SIG-M5 treated with dmso at 0.1 percent for 504 hours (cell line): Measurements from ENCODE around the gene TNFAIP8L3.

ENCODE experiments used
- DNase-seq: peaks from one replicate; lab custom pipeline; 2025; ENCODE audit not compliant: unreplicated experiment; lab: John Stamatoyannopoulos, UW

TNFAIP8L3 gene

GRCh38 chr15:51117270-51117669, 22.6 kb upstream of the TNFAIP8L3 start:
- DNase-seq: no peak

DNA sequence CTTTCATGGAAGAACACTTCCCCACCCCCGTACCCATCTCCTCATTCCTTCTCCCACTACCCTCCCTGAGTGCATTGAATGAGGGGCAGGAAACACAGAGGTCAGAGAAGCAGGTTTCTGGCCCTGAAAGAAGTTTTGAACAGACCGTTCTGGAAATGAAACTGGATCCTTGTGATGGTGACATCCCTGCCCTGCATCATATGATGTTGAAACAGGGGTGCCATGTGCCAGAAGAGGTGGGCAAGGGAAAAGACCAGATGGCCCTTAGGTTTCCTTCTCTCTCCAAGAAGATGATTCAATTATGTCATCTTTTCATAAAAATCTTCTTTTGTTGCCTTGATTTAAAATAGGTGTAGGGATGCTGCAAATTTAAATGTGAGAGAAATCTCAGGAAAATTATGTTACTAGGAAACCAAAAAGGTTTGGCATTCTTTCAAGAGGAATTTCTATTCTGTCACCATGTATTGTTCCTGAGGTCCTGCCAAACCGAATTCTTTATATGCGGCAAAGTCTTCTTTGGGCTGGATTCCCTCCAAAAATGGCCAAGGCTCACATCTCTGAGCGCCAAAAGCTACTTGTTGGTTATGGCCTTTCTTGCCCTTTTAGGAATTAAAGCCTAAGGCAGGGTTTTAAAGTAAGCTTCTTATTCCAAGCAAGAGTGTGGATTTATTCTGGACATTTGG, 19.9 kb upstream of the TNFAIP8L3 start:
- no peak for DNase-seq

GRCh38 chr15:51112078-51112477, 17.4 kb upstream of the TNFAIP8L3 start:
- no peak for DNase-seq

DNA sequence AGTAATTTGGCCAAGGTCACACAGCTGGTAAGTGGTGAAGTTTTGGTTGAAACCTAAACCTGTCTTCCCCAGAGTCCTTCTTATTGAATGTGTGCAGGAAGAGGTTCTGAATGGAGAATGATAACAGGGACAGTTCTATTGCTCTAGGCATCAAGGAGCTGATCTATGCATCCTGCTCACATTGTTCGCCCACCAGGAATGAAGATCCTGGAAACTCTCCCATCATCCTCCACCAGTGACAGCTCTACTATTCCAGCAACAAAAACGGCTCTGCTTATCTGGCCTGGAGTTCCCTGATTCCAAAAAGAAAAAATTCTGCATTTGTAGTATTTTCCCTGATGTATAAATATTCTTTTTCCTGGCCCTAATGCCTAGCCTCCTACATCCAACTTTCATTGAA, 16.4 kb upstream of the TNFAIP8L3 start:
- no peak for DNase-seq

DNA sequence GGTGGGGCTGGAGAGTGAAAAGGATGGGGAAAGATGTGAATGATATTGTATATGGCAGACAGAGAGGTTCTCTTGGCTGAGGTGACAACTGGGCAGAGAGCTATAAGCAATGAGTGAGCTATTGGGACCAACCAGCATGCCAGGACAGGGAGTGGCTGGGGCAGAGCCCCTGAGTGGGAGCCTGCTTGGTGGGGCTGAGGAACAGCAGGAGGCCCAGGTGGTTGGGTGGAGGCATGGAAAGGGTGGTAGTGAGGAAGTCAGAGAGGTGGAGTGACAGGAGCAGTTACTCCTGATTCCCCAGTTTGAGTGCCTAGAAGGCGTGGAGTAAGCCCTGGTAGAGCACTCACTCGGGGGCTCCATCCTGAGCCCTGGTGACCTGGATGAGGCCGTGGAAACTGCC, 15.5 kb upstream of the TNFAIP8L3 start:
- DNase-seq: no peak

- DNase-seq: no peak
Observed at GRCh38 chr15:51108933-51109550, 14.3 kb upstream of the TNFAIP8L3 start.

DNA sequence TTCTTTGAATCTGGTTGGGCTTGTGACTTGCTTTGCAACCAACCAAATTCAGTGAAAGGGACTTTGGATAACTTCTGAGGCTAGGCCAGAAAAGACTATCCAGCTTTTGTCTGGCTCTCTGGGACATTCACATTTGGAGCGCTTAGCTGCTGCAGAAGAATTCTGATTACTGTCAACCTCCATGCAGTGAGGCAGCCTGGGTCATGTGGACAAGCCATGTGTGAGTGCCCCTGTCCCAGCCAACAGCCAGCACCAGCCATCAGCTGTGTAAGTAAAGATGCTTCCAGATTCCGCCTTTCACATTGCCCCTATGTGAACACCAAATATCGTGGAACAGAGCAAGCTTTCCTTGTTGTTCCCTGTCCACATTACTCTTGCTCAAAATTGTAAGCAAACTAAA, 12.9 kb upstream of the TNFAIP8L3 start:
- DNase-seq: no peak

DNA sequence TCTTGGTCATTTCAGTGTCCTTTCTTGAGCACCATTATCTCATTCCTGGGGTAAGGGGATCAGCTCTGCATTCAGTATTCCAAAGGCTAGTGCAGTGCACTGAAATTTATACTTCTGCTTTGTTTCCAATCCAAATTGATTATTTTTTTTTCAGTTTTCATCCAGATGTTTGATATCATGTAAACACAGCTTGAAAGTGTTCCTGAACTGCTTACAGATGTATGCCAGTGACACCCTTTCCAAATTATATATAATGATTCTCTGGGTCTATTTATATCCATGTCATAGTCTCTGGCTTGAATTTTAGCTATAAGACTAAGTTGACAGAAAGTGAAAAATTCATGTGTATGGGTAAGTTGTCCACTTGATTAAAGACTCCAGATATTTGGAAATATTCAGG, 11.8 kb upstream of the TNFAIP8L3 start:
- no peak for DNase-seq

GRCh38 chr15:51105430-51106016, 10.8 kb upstream of the TNFAIP8L3 start:
- DNase-seq: no peak

DNA sequence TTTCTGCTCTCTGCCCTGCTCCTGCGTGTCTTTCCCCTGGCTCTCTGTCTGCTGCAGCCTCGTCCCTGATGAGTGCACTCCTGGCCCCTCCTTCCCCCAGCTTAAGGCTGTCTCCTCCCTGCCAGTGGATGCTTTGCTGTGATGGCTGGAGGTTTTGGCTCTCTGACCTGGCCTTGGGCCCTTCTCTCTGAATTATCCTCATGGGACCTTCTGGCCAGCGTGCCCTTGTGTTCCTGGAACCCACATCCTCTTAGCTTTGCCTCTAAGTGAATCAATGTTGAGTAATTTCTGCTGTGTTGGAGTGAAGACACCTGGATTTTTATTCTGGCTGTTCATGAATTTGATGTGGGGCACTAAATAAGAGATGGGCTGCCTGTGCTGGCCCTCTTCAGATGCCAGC, 9.8 kb upstream of the TNFAIP8L3 start:
- no peak for DNase-seq

DNA sequence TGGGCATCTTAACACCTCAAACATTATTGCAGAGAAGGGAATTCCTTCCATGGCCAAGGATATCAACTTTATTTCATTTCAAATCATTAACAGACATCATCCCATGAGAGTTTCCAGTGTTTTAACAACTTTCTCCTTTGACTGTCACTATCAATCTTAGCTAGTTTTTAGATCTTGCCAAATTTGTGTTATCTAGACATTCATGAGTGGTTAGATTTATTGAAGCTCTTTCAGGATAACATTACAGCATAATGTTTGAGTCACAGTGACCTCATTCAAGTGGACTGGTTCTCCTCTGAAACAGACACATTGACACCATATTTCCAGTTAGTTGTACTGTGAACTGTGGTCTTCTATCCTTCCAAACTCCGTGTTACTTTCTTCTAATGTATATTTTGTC, 8.6 kb upstream of the TNFAIP8L3 start:
- DNase-seq: no peak

DNA sequence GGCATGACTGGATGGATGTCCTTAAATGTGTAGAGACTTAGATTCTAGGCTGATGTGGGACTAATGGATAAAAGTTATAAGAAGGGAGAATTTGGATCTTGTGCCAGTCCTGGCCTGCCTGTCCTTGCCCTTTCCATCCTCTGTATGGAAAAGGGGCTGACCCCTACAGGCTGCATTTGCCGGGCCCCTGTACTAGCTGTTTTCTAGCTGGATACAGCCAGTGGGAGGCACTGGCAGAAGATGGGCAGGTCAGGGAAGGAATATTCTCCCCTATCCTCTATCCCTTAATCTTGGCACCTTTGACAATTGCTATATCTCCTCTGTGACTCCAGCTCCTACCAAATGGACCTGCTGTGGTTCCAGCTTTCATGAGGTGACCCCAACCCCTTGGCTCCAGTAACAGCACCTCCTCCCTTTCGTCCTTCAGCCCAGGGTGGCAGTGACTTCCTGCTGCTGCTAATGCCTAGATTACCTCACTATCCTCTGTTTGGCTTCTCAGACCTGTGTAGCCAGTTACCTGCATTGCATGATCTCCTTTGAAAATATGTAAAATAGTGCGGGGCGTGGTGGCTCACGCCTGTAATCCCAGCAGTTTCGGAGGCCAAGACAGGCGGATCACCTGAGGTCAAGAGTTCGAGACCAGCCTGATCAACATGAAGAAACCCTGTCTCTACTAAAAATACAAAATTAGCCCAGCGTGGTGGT, 6.2 kb upstream of the TNFAIP8L3 start:
- no peak for DNase-seq

- DNase-seq: no peak
Observed at GRCh38 chr15:51099185-51099584, 4.5 kb upstream of the TNFAIP8L3 start.

- DNase-seq: no peak
Observed at GRCh38 chr15:51098331-51098619, 3.6 kb upstream of the TNFAIP8L3 start.

GRCh38 chr15:51097553-51098330, 3.0 kb upstream of the TNFAIP8L3 start:
- DNase-seq: peak; percentile 53

GRCh38 chr15:51096976-51097375, 2.3 kb upstream of the TNFAIP8L3 start:
- no peak for DNase-seq

- no peak for DNase-seq
Observed at GRCh38 chr15:51095681-51096331, 1.1 kb upstream of the TNFAIP8L3 start.

DNA sequence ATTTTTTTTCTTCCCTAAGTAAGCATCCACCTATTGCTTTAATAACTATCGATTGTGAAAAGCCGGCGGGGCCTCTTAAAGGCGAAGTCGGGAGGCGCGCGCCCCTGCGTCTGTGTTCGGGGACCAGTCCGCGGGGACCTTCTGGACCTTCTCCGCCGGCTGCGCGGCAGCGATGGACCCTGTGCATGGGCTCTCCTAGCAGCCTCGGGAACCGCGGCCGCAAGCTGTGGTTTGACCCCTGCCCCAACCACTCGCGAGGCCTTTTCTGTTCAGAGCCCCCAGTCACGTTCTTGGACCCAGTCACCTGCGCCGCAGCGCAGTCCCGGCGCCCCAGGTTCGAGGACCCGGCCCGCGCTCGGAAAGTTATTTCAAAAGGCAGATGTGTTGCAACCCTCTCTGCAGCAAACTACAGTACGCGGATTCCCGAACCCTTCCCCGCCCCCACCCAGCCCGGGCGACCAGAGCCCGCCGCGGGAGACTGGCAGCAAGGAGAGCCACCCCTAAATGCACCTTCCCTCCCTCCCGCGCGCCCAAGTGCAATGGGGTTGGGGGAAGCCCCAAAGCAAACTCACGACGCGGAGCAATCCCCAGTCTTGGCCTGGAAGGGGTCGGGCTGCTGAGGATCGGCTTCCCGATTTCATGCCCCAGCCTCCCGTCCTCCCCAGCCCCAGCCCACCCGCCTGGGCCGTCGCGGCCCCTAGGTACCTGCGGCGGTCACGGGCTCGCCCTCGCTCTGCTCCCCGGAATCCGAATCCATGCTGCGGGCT, 684 bp downstream of the TNFAIP8L3 start:
- DNase-seq: peak; percentile 22

DNA sequence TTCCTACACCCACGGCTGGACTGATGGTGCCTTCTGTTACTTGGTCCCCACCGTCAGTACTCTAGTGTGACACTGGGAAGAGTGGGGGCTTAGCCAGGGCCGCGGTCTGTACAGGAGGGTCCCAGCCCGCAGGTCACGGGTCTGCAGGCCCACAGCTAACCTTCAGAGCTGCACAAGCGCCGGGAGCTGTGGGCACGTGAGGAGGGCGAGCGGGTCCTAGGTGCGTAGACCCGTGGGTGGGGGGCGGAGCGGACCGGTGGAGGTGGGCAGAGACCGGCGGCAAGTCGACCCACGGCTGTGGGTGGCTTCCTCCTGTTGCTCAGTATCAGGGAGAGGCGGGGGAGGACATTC, 1.2 kb downstream of the TNFAIP8L3 start:
- no peak for DNase-seq

- DNase-seq: no peak
Observed at GRCh38 chr15:51092480-51093040, 2.1 kb downstream of the TNFAIP8L3 start.
